OCI-LY3 (cell line): ENCODE results near the gene FOXF2.

ENCODE experiments used
- EZH2phosphoT487 ChIP-seq: fragments of 200-600 bp; shearing (Covaris generic); IDR thresholded peaks from 2 replicates; pipeline ENCODE4 v1.6.1; 2018; ENCODE audit warnings: antibody characterized with exemption, mixed run types, low read depth
- TF ChIP-seq, protein P1 (sequence below): fragments of 200-600, 300-600 bp; sonication (generic); IDR thresholded peaks from 2 replicates; pipeline ENCODE4 v1.5.1; 2014; ENCODE audit warnings: antibody characterized with exemption, low read length, low read depth

GRCh38 chr6:1392813-1393640, 3.7 kb downstream of the FOXF2 start:
- TF ChIP-seq, protein P1, sequence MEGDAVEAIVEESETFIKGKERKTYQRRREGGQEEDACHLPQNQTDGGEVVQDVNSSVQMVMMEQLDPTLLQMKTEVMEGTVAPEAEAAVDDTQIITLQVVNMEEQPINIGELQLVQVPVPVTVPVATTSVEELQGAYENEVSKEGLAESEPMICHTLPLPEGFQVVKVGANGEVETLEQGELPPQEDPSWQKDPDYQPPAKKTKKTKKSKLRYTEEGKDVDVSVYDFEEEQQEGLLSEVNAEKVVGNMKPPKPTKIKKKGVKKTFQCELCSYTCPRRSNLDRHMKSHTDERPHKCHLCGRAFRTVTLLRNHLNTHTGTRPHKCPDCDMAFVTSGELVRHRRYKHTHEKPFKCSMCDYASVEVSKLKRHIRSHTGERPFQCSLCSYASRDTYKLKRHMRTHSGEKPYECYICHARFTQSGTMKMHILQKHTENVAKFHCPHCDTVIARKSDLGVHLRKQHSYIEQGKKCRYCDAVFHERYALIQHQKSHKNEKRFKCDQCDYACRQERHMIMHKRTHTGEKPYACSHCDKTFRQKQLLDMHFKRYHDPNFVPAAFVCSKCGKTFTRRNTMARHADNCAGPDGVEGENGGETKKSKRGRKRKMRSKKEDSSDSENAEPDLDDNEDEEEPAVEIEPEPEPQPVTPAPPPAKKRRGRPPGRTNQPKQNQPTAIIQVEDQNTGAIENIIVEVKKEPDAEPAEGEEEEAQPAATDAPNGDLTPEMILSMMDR: no peak
- TF ChIP-seq EZH2phosphoT487: no peak
